GM19328 (cell line): ENCODE data around the gene COL1A1.
A peak's percentile ranks its signal among the peaks of the same experiment; 100 is the strongest.

ENCODE experiments used
- ATAC-seq: cut with Tn5 transposase; IDR thresholded peaks from one replicate; pipeline ENCODE4 v1.9.1; 2021; ENCODE audit warnings: mild to moderate bottlenecking, moderate library complexity; ENCODE audit not compliant: unreplicated experiment

Gene COL1A1

DNA sequence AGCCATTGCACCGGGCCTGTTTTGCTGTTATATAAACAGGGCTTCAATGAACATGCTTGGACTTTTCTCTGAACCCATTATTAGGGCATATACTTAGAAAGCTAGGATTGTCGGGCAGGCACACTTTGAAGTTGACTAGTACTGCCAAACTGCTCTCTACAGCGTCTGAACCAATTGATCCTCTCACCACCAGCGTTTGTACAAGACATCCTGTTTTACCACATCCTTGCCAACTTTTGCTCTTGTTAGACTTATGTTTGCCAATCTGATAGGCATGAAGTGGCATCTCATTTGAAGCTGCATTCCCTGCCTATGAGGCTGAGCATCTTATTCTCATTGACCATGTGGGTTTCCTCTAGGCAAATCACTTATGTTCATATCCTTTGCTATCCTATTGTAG, 43.5 kb downstream of the COL1A1 start:
- ATAC-seq: no peak

DNA sequence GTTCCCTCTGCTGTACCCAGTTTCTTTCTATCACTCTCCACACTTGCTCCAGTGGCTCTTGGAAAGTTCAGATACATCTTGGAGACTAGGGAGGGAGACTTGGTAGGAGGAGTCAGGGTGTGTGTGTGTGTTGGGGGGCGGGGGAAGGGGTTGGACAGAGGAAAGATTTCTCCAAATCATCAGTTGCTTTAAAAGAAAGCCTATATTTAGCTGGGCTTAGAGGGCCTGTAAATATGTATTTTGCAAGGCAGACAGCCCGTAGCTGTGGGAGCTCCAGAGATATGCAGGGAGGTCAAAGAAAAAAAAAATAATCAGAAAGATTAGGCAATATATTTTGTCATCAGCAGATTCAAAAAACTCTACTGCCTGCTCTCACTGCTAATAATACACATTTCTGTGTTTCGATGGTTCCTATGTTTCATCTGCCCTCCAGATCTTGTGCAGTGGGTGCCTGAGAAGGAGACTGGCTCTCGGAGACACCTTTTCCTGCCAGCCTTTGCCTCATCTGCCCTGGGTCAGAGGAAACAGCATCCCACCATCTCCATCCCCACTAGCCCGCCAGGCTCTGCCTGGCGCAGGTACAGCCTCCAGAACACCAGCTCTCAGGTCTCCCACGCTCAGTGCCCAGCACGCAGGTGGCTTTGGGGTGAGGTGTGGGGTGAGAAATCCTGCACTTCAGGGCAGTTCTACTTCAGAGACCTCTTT, 46.2 kb downstream of the COL1A1 start:
- ATAC-seq: no peak

GRCh38 chr17:50154604-50155003, 46.8 kb downstream of the COL1A1 start:
- no peak for ATAC-seq

GRCh38 chr17:50153650-50154575, 47.5 kb downstream of the COL1A1 start:
- ATAC-seq: no peak

DNA sequence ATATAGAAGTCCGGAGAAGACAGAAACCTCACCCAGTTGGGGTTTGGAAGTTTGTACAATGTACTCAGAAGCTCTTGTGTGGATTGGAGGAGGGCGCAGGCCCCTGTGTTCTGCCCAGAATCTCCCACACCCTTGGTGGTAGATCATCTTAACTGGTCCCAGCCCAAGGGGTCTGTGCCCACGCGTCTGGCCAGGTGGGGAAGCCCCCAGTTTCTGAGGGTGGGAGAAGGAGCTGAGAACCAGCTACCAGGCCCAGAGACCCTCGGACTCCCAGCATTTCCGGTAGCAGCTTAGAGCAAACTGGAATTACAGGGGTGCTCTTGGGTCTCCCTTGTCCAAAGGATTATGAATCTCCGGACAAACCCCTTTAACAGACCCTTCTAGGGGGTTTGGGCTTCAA, 48.7 kb downstream of the COL1A1 start:
- ATAC-seq: no peak

- ATAC-seq: no peak
Observed at GRCh38 chr17:50151937-50152547, 49.4 kb downstream of the COL1A1 start.

DNA sequence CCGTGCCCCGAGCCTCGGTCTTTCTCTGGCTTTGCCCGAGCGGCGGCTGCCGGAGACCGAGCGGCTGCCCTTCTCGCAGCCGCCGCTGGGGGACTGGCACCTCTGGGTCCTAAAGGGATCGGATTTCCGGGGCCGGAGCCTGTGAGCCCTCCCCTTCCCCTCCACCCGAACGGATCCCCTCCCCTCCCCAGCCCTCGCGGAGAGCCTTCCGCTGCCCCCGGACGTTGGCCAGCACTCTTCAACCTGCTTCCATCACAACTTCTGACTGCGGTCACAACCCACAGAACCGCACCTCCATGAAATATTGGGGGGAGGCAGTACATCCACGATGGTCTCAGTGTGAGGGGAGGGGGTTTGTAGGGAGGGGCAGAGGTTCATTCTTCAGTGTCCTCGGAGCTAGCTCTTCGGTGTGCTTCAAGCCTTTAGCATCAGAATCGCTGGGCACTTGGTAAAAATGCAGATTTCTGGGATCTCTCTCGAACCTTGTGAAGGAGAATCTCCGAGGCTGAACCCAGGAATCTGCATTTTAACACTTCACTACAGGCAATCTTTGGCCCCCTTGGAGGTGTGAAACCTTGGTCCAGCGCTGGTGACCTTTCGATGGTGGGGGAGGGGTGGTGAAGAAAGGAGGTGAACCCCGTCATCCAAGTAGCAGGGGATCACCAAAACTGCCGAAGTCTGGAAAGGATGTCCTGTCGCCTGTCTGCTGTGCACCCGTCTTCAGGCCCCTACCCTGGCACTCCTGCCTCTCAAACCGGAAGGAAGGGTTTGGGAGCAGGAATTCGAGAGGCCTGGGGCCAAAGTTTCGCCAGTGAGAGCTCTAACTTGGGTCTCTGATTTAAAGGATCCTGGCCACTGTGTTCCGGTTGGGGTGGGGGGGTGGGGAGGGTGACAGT, 50.1 kb downstream of the COL1A1 start:
- ATAC-seq: peak; percentile 41

DNA sequence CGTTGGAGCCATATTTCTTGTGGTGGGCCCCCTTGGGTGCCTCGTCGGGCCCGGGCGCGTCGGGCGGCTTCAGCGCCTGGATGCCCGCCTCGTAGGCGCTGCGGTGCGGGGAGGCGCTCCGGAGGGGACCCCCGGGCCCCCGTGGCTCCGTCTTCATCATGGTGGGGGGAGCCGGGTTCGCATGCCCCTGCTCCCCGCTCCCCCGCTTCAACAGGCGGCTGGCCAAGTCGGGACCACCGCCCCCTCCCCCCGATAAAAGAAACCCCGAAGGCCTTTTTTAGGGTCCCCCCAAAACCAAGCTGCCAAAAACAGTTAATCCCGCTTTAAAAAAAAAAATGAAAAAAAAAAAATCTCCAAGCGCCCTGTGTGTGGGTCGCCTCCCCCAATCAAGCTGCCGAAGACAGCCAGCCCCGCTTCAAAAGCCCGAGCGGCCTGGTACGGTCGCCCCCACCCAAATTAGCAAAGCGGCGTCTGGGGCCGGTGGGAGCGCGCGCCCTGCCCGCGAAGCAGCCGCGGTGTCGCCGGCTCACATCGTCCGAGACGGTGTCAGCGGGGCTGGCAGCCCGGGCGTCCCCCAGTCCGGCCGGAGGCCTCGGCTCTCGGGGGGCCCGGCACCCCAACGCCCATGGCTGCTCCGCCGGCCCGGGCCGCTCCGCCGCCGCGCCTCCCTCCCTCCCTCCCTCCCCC, 50.9 kb downstream of the COL1A1 start, which contains the start of gene PPP1R9B:
TSS of gene PPP1R9B (minus strand) at position 324 of the 687 bp plus-strand sequence. CDS start at position 160, 164 bp downstream.
- ATAC-seq: no peak

DNA sequence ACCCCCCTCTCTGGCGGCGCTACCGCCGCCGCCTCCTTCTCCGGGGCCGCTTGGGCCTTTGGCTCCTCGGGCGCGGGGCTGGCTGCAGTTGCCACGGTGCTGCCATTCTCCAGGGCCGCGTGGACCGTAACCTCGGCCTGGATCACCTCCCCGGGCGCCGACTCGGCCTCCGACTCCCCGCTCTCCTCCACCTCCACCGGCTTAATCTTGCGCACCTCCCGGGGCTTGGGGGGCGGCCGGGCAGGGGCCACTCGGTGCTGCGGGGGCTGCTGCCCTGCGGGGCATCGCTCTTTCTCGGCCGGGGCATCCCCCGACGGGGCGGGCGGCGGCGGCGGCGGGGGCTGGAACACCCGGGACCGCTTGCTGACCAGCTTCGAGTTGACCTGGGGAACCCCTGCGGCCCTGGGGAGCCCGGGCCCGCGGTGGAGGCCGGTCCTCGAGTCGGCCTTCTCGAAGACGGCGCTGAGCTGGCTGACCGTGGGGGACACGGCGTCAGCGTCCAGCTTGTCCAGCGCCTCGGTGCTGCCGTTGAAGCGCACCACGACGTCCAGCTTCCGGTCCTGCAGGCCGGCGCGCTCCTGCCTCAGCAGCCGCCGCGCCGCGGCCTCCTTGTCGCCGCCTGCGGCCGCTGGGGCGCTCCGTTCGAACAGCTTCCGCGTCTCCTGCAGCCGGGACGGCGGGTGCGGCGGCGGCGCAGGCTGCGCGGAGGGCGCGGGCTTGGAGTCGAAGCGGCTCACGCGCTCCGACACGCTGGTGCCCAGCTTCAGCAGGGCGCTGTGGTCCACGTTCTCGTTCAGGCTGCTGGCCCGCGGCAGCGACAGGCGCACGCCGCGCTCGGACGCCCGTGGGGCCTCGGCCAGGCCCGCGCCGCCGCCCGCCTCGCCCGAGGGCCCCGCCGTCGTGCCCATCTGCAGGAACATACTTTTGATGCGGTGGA, 51.7 kb downstream of the COL1A1 start:
- ATAC-seq: no peak

DNA sequence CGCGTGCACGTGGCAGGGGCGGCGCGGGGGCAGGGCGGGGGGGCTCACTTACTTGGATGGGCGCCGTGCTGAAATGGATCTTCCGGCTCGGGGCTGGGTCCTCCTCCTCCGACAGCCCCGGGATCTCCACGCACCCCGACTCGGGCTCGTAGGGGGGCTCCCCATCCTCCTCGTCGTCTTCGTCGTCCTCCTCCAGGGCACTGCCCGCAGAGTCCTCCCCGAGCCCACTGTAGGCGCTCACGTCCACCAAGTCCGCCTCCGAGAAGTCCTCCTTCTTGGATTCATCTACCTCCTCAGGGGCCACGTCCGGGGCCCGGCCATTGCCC, 52.4 kb downstream of the COL1A1 start:
- no peak for ATAC-seq

DNA sequence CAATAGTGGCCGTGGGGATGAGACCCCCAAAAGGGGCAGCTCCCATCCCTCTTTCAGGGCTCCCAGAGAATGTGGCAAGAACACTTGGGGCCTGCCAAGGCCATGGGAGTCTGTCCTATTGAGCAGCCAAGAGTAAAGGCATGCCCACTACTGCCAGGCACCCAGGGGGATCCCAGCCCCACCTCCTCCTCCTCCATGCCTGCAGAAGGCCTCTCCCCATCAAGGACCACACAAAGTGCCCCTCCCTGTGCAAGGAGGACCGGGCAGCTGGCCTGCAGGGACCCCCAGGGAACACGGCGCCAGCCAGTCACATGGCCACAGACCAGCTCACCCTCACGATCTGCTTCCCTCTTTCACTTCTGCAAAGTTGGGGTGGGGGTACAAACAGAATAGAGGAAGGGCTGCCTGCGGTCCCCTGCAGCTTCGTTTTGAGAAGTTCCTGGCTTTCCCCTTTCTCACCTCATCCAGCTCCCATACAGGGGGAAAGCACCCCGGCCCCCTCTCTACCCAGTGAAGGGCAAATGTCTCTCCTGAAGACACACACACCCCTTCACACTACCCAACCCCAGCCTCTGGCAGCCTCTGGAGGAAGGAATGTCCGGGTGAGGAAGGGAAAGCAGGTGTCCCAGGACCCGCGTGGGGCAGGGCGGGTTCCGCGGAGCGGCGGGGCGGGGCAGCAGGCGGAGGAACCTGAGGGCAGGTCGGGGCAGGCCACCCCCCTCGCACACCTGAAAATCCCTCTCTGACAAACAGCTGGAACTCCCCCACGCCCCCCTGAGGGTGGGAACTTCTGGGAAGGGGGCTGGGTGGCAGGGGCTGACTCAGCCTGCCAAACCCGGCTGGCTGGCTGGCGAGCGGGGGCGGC, 53.0 kb downstream of the COL1A1 start:
- no peak for ATAC-seq

GRCh38 chr17:50147841-50148225, 53.6 kb downstream of the COL1A1 start:
- no peak for ATAC-seq

DNA sequence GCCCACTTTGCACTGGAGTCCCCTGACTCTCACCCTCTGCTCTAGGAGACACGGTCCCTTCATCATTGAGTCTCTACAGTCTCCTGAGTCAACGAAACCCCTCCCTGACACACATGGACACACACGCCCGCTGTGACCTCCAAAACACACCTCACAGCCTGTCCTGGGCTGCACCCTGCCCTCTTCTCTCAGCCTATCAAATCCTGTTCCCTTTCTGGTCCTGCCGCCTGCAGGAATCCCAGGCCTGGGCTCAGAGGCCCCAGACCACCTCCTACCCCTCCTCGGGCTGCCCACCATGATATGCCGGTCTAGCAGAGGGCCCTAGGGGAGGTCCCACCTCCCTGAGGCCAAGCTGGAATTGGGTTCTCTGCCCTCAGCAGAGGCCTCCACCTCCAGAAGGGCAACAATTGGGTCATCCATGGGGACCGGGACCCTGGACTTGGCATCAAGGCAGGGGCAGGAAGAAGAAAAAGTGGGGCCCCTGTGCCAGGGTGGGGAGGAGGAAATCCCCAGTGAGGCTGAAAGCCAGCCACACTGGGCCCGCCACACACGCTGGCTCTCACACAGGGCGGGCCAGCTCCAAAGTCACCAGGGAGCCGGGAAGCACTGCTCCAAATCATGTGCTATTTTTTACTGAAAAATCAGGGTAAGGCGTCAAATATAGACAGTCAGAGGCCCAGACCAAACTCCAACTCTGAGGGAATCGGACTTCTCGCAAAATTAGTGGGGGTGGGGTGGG, 54.3 kb downstream of the COL1A1 start:
- ATAC-seq: no peak

- no peak for ATAC-seq
Observed at GRCh38 chr17:50146230-50146926, 55.1 kb downstream of the COL1A1 start.

DNA sequence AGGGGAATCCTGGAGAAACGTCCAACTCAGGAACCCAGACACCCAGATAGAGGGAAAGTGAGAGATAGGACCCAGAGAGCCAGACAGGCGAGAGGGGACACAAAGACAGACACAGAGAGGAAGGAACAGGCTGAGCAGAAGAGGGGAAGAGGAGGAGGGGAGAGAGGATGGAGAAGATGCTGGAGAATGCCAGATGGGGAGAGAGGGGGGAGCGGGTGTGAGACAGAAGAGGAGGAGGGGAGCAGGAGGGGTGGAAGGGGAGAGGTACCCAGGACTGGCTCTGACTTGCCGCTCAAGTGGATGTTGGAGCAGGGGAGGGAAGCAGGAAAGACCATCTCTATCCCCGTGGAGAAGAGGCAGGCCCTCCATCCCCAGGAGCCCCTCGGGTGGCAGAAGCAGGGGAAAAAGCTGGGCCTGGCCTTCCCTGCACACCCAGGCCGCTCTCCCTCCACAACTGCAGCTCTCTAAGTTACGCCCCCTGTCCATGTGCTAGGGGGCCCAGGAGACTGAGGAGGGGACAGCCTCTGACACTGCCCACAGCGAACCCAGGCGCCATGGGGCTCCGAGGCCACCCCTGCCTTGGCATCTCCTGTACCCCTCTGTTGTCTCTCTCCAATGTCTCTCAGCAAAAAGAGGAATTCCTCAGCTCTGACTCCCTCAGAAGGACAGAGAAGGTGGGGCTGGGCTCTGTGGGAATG, 55.8 kb downstream of the COL1A1 start:
- ATAC-seq: no peak

- no peak for ATAC-seq
Observed at GRCh38 chr17:50144845-50145531, 56.4 kb downstream of the COL1A1 start.
